ENCODE measurements around the gene MAP3K5. TPM values are rescaled to one million over a fixed set of nuclear protein-coding genes. Genes with fewer than 3 reads are reported as not detected.

MAP3K5 gene
- 21.0 and 35.4 TPM in 2 replicates for total RNA-seq

GRCh38 chr6:136792410-136793262 is at the start of gene MAP3K5:
Gene MAP3K5, minus strand, starts transcription at chr6:136792477. Its CDS starts 320 bp downstream, at chr6:136792157.

GRCh38 chr6:136822376-136823127 is 30.3 kb upstream of the MAP3K5 start, which contains the start of gene PEX7:
Gene PEX7, plus strand, starts transcription at chr6:136822592. Its CDS starts 74 bp downstream, at chr6:136822666.

GRCh38 chr6:136550330-136551071 is 241.8 kb downstream of the MAP3K5 start, which contains the start of gene MAP7:
Gene MAP7, minus strand, starts transcription at chr6:136550422. Its CDS starts 14 bp downstream, at chr6:136550408.

Small RNA genes lying within 50 kb of the gene (small RNA-seq; reads per million reads assigned to genes)
- 0.42 reads per million, percentile 13 among the genes with 10 or more reads in this experiment for gene RNA5SP219 (ENCODE audit: low replicate concordance)

Other genes with a start within 250 kb of the MAP3K5 start
- gene MAP7, start 242.1 kb downstream of the MAP3K5 start, total RNA-seq: 1.0 and 1.1 TPM in 2 replicates
- gene PEX7, start 30.1 kb upstream of the MAP3K5 start, total RNA-seq: 7.0 and 10.2 TPM in 2 replicates
- gene SLC35D3, start 129.8 kb upstream of the MAP3K5 start, total RNA-seq: 0.14 TPM in 1 of 2 replicates, not detected in the other